Astrocyte of the cerebellum (primary cell): ENCODE results near the gene ALDH7A1.
"Not testable (repeated sequence)": the region's sequence is repeated elsewhere in the genome, so short reads cannot be mapped to it uniquely, and the experiment has no call there.

Experiments used
- DNase-seq: peaks from one replicate; pipeline ENCODE4 v3.0.0-alpha.2; 2011; ENCODE audit warnings: low read depth
- H3K4me3 ChIP-seq: 2 replicates; pipeline ENCODE4 v1.5.1; 2011; ENCODE audit warnings: mild to moderate bottlenecking, low read depth, low read length, moderate library complexity
- CTCF ChIP-seq: IDR thresholded peaks from 2 replicates; pipeline ENCODE4 v1.5.1; 2012; ENCODE audit warnings: low read length, low read depth, moderate library complexity, mild to moderate bottlenecking; ENCODE audit errors: missing control alignments
- in situ Hi-C: cut with HindIII; loops from 2 replicates; pipeline ENCODE4 v1.10.0; 2017; ENCODE audit warnings: low sequenced_read_pairs

Gene ALDH7A1

GRCh38 chr5:126519637-126520592 lies 75.1 kb downstream of the ALDH7A1 start:
- in situ Hi-C loops: no loop called here
- no peak for TF ChIP-seq CTCF
- H3K4me3 ChIP-seq: no peak overlapping the region
- DNase-seq: no peak

- DNase-seq, H3K4me3 ChIP-seq, in situ Hi-C loops: not testable (repeated sequence)
These were observed 75.8 kb downstream of the ALDH7A1 start for GRCh38 chr5:126519223-126519622.

- H3K4me3 ChIP-seq: no peak overlapping the region
- no peak for TF ChIP-seq CTCF
- in situ Hi-C loops: no loop called here
- no peak for DNase-seq
These were observed 78.2 kb downstream of the ALDH7A1 start for GRCh38 chr5:126516852-126517251.

- in situ Hi-C loops: no loop called here
- no peak for DNase-seq
- TF ChIP-seq CTCF: no peak
- H3K4me3 ChIP-seq: no peak overlapping the region
These were observed 78.9 kb downstream of the ALDH7A1 start for GRCh38 chr5:126516133-126516532.

GRCh38 chr5:126515337-126515736 lies 79.7 kb downstream of the ALDH7A1 start:
- no peak for TF ChIP-seq CTCF
- DNase-seq: no peak
- no peak overlapping the region for H3K4me3 ChIP-seq
- in situ Hi-C loops: no loop called here

- TF ChIP-seq CTCF: no peak
- no peak overlapping the region for H3K4me3 ChIP-seq
- in situ Hi-C loops: no loop called here
- no peak for DNase-seq
These were observed 80.4 kb downstream of the ALDH7A1 start for GRCh38 chr5:126514558-126515141.

GRCh38 chr5:126514131-126514557 lies 80.9 kb downstream of the ALDH7A1 start:
- no peak overlapping the region for H3K4me3 ChIP-seq
- TF ChIP-seq CTCF: no peak
- no peak for DNase-seq
- in situ Hi-C loops: no loop called here
